GM21619 (cell line): Measurements from ENCODE around the gene PTK6.
A peak's percentile ranks its signal among the peaks of the same experiment; 100 is the strongest.

Experiments
- ATAC-seq: cut with Tn5 transposase; IDR thresholded peaks from one replicate; pipeline ENCODE4 v1.9.1; 2021; ENCODE audit not compliant: unreplicated experiment

Gene PTK6

GRCh38 chr20:63545814-63546213 lies 8.6 kb upstream of the PTK6 start:
- no peak for ATAC-seq

GRCh38 chr20:63544958-63545516 lies 7.9 kb upstream of the PTK6 start:
- no peak for ATAC-seq

GRCh38 chr20:63544241-63544957 lies 7.2 kb upstream of the PTK6 start:
- no peak for ATAC-seq

- ATAC-seq: no peak
Observed at GRCh38 chr20:63543733-63544132, 6.6 kb upstream of the PTK6 start.

- no peak for ATAC-seq
Observed at GRCh38 chr20:63543131-63543530, 6.0 kb upstream of the PTK6 start.

- ATAC-seq: no peak
Observed at GRCh38 chr20:63542696-63543095, 5.5 kb upstream of the PTK6 start.

GRCh38 chr20:63542031-63542559 lies 4.9 kb upstream of the PTK6 start:
- ATAC-seq: no peak

- ATAC-seq: no peak
Observed at GRCh38 chr20:63541371-63541770, 4.2 kb upstream of the PTK6 start.

GRCh38 chr20:63540417-63541186 lies 3.4 kb upstream of the PTK6 start:
- no peak for ATAC-seq

- no peak for ATAC-seq
Observed at GRCh38 chr20:63539441-63540370, 2.5 kb upstream of the PTK6 start.

- ATAC-seq: no peak
Observed at GRCh38 chr20:63539092-63539430, 1.9 kb upstream of the PTK6 start.

GRCh38 chr20:63538204-63539091 lies 1.3 kb upstream of the PTK6 start:
- ATAC-seq: no peak

- ATAC-seq: peak; percentile 77
Observed at GRCh38 chr20:63537525-63538203, 488 bp upstream of the PTK6 start.

GRCh38 chr20:63536241-63536977 lies 767 bp downstream of the PTK6 start:
- ATAC-seq: no peak

- ATAC-seq: no peak
Observed at GRCh38 chr20:63534831-63535651, 2.1 kb downstream of the PTK6 start.

GRCh38 chr20:63534427-63534830 lies 2.7 kb downstream of the PTK6 start:
- no peak for ATAC-seq

- no peak for ATAC-seq
Observed at GRCh38 chr20:63533871-63534393, 3.2 kb downstream of the PTK6 start.

- ATAC-seq: no peak
Observed at GRCh38 chr20:63533388-63533787, 3.8 kb downstream of the PTK6 start.
